HG03342 (cell line): Measurements from ENCODE around the gene F2R.
"Not testable (repeated sequence)": the region's sequence is repeated elsewhere in the genome, so short reads cannot be mapped to it uniquely, and the experiment has no call there.

Experiments
- ATAC-seq: cut with Tn5 transposase; IDR thresholded peaks from one replicate; pipeline ENCODE4 v1.9.1; 2021; ENCODE audit warnings: mild to moderate bottlenecking, moderate library complexity; ENCODE audit not compliant: unreplicated experiment

The F2R gene

GRCh38 chr5:76715736-76716455 is at the start of gene F2R:
TSS of gene F2R (plus strand) at chr5:76716126. CDS start at chr5:76716308, 182 bp downstream.
- peak; percentile 54 for ATAC-seq

- ATAC-seq = no peak
These were observed 48.4 kb upstream of the F2R start for GRCh38 chr5:76667495-76667894.

- ATAC-seq = no peak
These were observed 46.7 kb upstream of the F2R start for GRCh38 chr5:76669245-76669644.

- no peak for ATAC-seq
These were observed 45.4 kb upstream of the F2R start for GRCh38 chr5:76670508-76670907.

- no peak for ATAC-seq
These were observed 43.7 kb upstream of the F2R start for GRCh38 chr5:76672242-76672641.

- no peak for ATAC-seq
These were observed 42.8 kb upstream of the F2R start for GRCh38 chr5:76673125-76673524.

GRCh38 chr5:76674330-76675066 is 41.4 kb upstream of the F2R start:
- no peak for ATAC-seq

GRCh38 chr5:76675364-76675763 is 40.6 kb upstream of the F2R start:
- ATAC-seq = no peak

- ATAC-seq = no peak
These were observed 38.0 kb upstream of the F2R start for GRCh38 chr5:76677849-76678472.

- ATAC-seq = no peak
These were observed 36.7 kb upstream of the F2R start for GRCh38 chr5:76679231-76679630.

GRCh38 chr5:76680826-76681225 is 35.1 kb upstream of the F2R start:
- not testable (repeated sequence) for ATAC-seq

- no peak for ATAC-seq
These were observed 34.6 kb upstream of the F2R start for GRCh38 chr5:76681287-76681686.

GRCh38 chr5:76682387-76682786 is 33.5 kb upstream of the F2R start:
- no peak for ATAC-seq

- ATAC-seq = no peak
These were observed 31.9 kb upstream of the F2R start for GRCh38 chr5:76683816-76684731.

- no peak for ATAC-seq
These were observed 31.0 kb upstream of the F2R start for GRCh38 chr5:76684756-76685519.

- no peak for ATAC-seq
These were observed 30.2 kb upstream of the F2R start for GRCh38 chr5:76685704-76686103.

GRCh38 chr5:76688212-76688611 is 27.7 kb upstream of the F2R start:
- ATAC-seq = no peak

GRCh38 chr5:76688836-76689235 is 27.1 kb upstream of the F2R start:
- no peak for ATAC-seq

GRCh38 chr5:76689321-76690036 is 26.4 kb upstream of the F2R start:
- ATAC-seq = no peak
